Immature natural killer cell (primary cell): Measurements from ENCODE around the gene SETMAR. TPM values are rescaled to one million over a fixed set of nuclear protein-coding genes. Genes with fewer than 3 reads are reported as not detected.
"Not testable (repeated sequence)": the region's sequence is repeated elsewhere in the genome, so short reads cannot be mapped to it uniquely, and the experiment has no call there.

ENCODE experiments used
- DNase-seq, 3 donors: peaks; one replicate each; pipeline ENCODE4 v3.0.0; 2022; ENCODE audit warnings: mixed read lengths in 1 of 3
- H3K27ac Mint-ChIP-seq, 6 donors: one replicate each; pipeline ENCODE4 v1.8.0; 2020; ENCODE audit warnings: mixed read lengths in 6 of 6, mild to moderate bottlenecking in 5 of 6, inconsistent platforms in 4 of 6, moderate library complexity in 3 of 6
- H3K27me3 Mint-ChIP-seq, 3 donors: one replicate each; pipeline ENCODE4 v1.8.0; 2020 to 2021; ENCODE audit warnings: low read depth in 3 of 3, mild to moderate bottlenecking in 3 of 3, mixed read lengths in 3 of 3, moderate library complexity in 3 of 3, inconsistent platforms in 1 of 3
- H3K36me3 Mint-ChIP-seq, 3 donors: one replicate each; pipeline ENCODE4 v1.8.0; 2020; ENCODE audit warnings: mixed read lengths in 3 of 3, inconsistent platforms in 2 of 3, mild to moderate bottlenecking in 2 of 3
- H3K4me1 Mint-ChIP-seq, 2 donors: one replicate each; pipeline ENCODE4 v1.8.0; 2020; ENCODE audit warnings: inconsistent platforms in 2 of 2, mild to moderate bottlenecking in 2 of 2, mixed read lengths in 2 of 2, moderate library complexity in 1 of 2
- H3K4me3 Mint-ChIP-seq, 5 donors: one replicate each; pipeline ENCODE4 v1.8.0; 2020; ENCODE audit warnings: mild to moderate bottlenecking in 5 of 5, mixed read lengths in 5 of 5, inconsistent platforms in 3 of 5, moderate library complexity in 3 of 5
- H3K9me3 Mint-ChIP-seq, 6 donors: one replicate each; pipeline ENCODE4 v1.8.0; 2020; ENCODE audit warnings: mild to moderate bottlenecking in 6 of 6, mixed read lengths in 6 of 6, inconsistent platforms in 4 of 6, moderate library complexity in 3 of 6
- polyA plus RNA-seq, 3 donors: library from polyadenylated mRNA; unstranded; fragments of 300-500 nt; fragmentation: Illumina TruSeq; gene quantifications; one replicate each; pipeline ENCODE4 v1.2.3, GENCODE V29; 2021

SETMAR gene
- polyA plus RNA-seq, 3 donors from 2014 or later, result 9.8 to 11.1 (median 10.4) TPM

DNA sequence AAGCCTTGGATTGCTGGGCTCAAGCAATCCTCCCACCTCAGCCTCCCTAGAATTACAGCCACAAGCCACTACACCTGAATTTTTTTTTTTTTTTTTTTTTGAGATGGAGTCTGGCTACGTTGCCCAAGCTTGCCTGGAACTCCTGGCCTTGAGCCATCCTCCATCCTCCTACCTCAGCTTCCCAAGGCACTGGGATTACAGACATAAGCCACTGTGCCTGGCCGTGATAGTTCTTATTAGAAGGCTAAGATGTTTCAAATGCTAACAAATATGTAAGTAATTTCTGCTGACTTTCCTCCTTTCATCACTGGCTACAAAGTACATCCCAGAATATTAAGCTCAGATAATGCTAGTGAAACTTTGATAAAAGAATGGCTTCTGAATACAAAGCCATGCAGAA is 5.7 kb upstream of the SETMAR start:
- Mint-ChIP-seq H3K27me3 (no peaks in the 10 kb centered on the region), H3K27ac (no peak overlapping the region), H3K9me3 (no peaks in the 10 kb centered on the region), H3K4me3 (no peak overlapping the region), H3K36me3 (no peaks in the 10 kb centered on the region), H3K4me1 (peaks cover 5 to 7% of the 10 kb centered on the region in 2 donors)
- no peak for DNase-seq

DNA sequence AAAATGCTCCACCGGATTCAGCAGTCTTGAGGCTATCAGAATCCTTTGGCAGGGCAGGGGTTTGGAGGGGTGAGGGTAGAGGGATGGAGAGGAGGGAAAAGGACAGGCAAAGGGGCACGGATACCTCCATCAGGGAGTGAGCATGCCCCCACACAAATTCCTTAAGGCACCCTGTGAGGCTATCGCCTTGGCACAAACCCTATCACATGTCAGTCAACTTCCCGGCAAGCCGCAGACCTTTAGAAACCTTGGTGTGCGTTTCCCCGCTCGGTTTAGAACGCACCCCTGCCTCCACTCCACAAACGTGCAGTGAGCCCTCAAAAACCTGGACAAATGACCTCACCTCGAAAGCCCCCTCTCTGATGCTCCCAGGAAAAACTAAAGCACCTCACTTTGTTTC is 422 bp upstream of the SETMAR start:
- H3K27ac Mint-ChIP-seq, result peak overlapping the region; percentile 91 to 100 (median 98)
- no peaks in the 10 kb centered on the region for H3K36me3 Mint-ChIP-seq
- H3K4me1 Mint-ChIP-seq, result peaks cover 19 to 35% of the 10 kb centered on the region in 2 donors
- no peaks in the 10 kb centered on the region for H3K9me3 Mint-ChIP-seq
- peak overlapping the region; percentile 97 to 99 (median 98) for H3K4me3 Mint-ChIP-seq
- no peak for DNase-seq
- peaks cover 0 to 3% (median 0%) of the 10 kb centered on the region in 3 donors for H3K27me3 Mint-ChIP-seq

DNA sequence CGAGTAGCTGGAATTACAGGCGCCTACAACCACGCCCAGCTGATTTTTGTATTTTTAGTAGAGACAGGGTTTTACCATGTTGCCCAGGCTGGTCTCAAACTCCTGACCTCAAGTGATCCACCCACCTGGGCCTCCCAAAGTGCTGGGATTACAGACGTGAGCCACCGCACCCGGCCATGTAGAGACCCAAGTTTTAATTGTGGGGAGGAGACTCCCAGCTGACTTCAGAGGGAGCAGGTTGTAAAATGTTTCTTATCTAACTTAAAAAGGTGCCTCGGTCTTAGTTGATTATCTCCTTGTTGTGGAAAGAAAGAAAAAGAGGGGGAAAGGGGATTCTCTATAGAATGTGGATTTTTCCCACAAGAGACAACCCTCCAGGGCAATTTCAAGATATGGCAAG is 2.0 kb downstream of the SETMAR start:
- Mint-ChIP-seq H3K4me1 (peaks cover 19 to 35% of the 10 kb centered on the region in 2 donors), H3K4me3 (peak overlapping the region in 3 of 5 donors; percentile 12 to 49 (median 41))
- not testable (repeated sequence) for DNase-seq, H3K27me3 Mint-ChIP-seq, H3K27ac Mint-ChIP-seq, H3K9me3 Mint-ChIP-seq, H3K36me3 Mint-ChIP-seq

DNA sequence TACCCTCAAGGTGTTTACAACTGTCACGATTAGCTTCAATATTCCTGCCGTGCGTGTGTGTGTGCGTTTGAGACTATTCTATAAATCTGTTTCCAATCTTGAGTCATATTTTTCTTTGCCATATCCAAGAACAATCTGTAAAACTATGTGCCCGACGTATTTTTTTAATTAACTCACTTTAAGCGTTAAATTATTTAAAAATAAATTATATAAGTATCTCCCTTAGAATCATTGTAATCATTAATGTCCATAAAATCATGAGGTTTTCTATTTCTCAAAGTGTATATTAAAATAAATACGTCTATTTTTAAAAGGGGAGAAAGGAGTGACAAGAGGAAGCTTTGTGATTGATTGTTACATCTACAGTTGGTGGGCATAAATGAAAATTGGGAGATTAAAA is 2.9 kb downstream of the SETMAR start:
- Mint-ChIP-seq H3K27me3 (peaks cover 0 to 3% (median 0%) of the 10 kb centered on the region in 3 donors), H3K9me3 (no peaks in the 10 kb centered on the region)
- DNase-seq, result no peak

DNA sequence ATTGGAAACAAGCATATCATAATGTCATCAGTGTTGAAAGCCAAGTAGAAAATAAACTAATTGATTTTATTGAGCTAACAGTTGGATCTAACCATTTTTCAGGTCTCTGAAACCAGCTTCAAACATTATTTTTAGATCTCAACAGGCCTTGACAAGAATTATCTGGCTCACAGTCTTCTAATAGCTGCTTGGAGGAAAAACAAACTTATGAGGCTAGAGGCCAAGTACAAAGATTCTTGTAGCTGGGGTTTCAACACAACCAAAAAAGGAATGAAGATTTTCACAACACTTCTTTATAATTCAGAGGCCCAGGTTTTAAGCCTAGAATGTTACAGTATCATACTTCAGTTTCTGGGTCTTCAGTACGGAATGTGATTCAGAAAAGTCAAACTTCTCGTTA is 3.7 kb downstream of the SETMAR start:
- no peak overlapping the region for H3K27ac Mint-ChIP-seq
- DNase-seq, result no peak
- H3K27me3 Mint-ChIP-seq, result peaks cover 0 to 3% (median 0%) of the 10 kb centered on the region in 3 donors
- H3K4me1 Mint-ChIP-seq, result peaks cover 19 to 35% of the 10 kb centered on the region in 2 donors
- H3K4me3 Mint-ChIP-seq, result no peak overlapping the region
- H3K9me3 Mint-ChIP-seq, result no peaks in the 10 kb centered on the region
- no peaks in the 10 kb centered on the region for H3K36me3 Mint-ChIP-seq

More for the DNA sequence above, 2.9 kb downstream of the SETMAR start:
- Mint-ChIP-seq H3K4me3 (no peak overlapping the region), H3K36me3 (no peaks in the 10 kb centered on the region), H3K4me1 (peaks cover 19 to 35% of the 10 kb centered on the region in 2 donors), H3K27ac (no peak overlapping the region)

DNA sequence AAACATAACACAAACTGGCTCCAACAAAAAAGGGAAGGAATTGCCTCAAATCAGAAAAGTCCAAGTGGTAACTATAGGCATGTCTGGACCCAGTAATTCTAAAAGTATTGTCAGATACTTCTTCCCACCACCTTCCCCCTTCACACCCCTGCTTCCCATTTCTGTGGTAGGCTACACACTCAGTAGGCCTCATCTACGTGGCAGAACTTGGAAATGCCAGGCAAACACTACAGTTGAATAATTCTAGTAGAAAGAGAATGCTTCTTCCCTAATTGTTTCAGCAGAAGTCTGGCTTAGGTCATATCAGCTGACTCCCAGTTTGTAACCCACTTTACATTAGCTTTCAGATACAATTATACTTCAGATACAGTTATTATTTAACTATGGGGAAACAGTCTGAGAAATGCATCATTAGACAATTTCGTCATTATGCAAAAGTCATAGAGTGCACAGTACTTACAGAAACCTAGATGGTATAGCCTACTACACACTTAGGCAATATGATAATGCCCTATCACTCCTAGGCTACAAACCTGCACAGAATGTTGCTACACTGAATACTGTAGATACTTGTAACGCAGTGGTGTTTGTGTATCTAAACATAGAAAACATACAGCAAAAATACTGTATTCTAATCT is 6.4 kb downstream of the SETMAR start:
- no peak overlapping the region for H3K4me3 Mint-ChIP-seq
- H3K4me1 Mint-ChIP-seq, result peaks cover 3 to 17% of the 10 kb centered on the region in 2 donors
- peaks cover 0 to 11% (median 0%) of the 10 kb centered on the region in 3 donors for H3K36me3 Mint-ChIP-seq
- no peaks in the 10 kb centered on the region for H3K9me3 Mint-ChIP-seq
- H3K27ac Mint-ChIP-seq, result no peak overlapping the region
- no peaks in the 10 kb centered on the region for H3K27me3 Mint-ChIP-seq
- no peak for DNase-seq

DNA sequence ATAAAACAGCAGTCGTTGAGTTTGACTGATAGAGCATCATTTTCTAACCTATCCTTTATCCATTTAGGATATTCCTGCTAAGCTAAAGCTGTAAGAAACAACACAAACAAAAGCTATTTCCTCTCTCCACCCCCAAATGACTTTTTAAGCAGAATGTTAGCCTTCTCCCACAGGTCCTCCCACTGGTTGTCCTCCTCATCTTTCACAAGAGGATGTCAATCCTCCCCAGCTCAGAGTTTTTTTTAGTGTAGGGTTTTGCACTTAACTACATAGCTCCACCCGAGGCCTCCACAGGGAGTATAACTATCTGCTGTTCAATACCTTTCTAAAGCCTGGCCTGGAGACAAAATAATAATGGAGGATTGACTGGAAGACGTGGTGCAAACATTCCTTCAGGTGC is 7.8 kb downstream of the SETMAR start:
- no peaks in the 10 kb centered on the region for H3K9me3 Mint-ChIP-seq
- DNase-seq, result no peak
- peaks cover under 1 to 12% (median under 1%) of the 10 kb centered on the region in 3 donors for H3K36me3 Mint-ChIP-seq
- H3K4me1 Mint-ChIP-seq, result peaks cover 0 to 5% of the 10 kb centered on the region in 2 donors
- no peak overlapping the region for H3K4me3 Mint-ChIP-seq
- H3K27me3 Mint-ChIP-seq, result no peaks in the 10 kb centered on the region
- H3K27ac Mint-ChIP-seq, result no peak overlapping the region

DNA sequence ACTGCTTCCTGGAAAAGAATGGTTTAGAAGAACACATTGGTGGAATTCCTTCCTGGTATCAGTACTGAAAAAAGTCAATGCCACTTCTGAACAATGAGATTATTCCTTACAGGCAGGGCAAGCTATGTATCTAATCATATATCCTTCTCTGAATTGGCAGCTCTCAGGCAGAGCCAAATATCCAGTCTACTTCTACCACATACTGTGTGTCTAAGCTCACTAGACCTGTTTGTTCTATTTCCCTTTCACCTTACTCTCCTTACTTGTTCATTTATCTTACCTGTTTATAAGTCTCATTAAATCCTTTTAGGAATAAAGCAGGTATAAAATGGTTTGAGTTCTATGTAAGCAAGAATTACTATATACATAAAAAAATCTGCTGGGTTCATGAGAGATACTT is 8.3 kb downstream of the SETMAR start:
- H3K4me1 Mint-ChIP-seq, result no peaks in the 10 kb centered on the region
- no peaks in the 10 kb centered on the region for H3K9me3 Mint-ChIP-seq
- no peak overlapping the region for H3K4me3 Mint-ChIP-seq
- DNase-seq, result no peak
- no peaks in the 10 kb centered on the region for H3K27me3 Mint-ChIP-seq
- no peak overlapping the region for H3K27ac Mint-ChIP-seq
- peaks cover 3 to 16% (median 4%) of the 10 kb centered on the region in 3 donors for H3K36me3 Mint-ChIP-seq

DNA sequence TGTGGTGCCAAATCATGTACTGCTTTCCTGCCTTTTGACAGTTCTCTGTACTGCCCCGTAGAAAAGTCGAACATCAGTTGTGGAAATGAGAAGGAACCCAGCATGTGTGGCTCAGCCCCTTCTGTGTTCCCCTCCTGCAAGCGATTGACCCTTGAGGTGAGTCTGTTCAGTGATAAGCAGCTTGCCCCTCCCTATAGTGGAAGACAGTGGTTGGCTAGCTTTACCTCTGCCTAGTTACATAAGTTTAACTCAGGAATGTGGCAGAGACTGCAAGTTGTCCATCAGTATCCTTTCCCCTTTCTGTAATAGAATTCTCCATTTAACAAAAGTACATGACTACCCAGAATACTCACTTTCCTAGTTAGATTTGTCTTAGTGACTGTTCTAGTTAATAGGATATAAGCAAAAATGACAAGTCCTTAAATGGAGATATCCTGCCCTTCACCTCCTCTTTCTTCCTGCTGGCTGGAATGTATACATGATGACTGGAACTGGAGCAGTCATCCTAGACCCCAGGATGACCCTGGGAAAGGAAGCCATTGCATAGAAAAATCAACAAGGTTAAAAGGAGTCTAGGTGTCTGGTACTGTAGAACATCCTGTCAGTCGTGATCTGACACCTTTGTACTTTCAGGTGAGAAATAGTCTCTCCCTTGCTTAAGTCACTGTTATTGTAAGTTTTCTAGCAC is 10.6 kb downstream of the SETMAR start:
- no peak overlapping the region for H3K4me3 Mint-ChIP-seq
- DNase-seq, result no peak
- H3K27me3 Mint-ChIP-seq, result no peaks in the 10 kb centered on the region
- H3K27ac Mint-ChIP-seq, result no peak overlapping the region
- no peaks in the 10 kb centered on the region for H3K4me1 Mint-ChIP-seq
- peaks cover 3 to 26% (median 4%) of the 10 kb centered on the region in 3 donors for H3K36me3 Mint-ChIP-seq
- H3K9me3 Mint-ChIP-seq, result no peaks in the 10 kb centered on the region

DNA sequence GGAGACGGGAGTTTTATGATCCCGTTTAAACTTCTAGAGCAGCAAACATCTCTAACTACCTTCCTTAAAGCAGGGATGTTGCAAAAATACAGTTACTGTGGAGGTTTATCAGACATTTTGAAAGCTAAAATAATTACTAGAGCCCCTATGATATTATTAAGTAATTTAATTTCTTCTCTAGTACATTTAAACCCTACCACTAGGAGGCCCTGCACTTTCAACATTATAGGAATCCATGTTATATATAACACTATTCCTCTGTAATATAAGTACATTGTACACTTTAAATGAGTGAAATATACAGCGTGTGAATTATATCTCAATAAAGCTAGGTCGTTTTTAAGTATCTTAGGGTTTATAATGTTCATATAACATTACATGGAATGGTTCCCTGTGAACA is 11.5 kb downstream of the SETMAR start:
- Mint-ChIP-seq H3K4me3 (no peak overlapping the region), H3K4me1 (no peaks in the 10 kb centered on the region), H3K27me3 (no peaks in the 10 kb centered on the region), H3K9me3 (no peaks in the 10 kb centered on the region), H3K27ac (no peak overlapping the region), H3K36me3 (peaks cover 3 to 26% (median 8%) of the 10 kb centered on the region in 3 donors)
- no peak for DNase-seq

DNA sequence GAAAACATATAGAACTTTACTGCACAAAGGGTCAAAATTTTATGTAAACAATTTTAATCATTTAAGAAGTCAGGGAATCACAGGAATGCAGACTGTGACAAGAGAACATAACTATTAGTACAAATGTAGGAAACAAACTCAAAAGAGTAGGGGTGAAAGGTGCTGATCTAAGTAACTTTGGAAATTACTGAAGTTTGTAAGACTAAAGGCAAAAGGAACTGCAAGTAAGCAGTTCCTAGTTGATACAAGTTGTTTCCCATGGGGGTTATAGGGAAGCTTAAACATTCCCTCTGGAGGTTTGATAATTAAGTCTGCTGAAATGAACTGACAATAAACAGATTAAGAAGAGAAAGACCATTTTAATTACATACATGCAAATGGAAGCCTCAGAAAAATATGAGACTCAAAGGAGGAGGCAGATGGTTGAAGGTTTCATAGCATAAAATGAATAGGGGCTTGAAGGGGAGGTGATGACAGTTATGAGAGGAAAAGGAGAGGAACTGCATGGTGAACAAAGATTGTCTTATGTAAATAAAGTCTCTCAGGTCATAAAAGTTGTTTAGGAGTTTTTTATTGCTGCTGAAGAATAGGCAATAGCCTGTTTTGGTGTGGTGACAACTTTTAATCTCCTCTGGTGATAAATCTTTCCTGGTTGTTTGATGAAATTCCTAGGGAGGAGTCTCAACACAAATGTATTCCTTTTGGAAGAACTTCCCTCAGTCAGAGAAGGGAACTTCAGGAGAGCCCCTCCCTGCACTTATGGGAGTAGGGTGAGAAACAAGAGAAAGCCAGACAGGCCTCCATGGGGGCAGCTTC is 17.1 kb downstream of the SETMAR start:
- DNase-seq, result no peak
- Mint-ChIP-seq H3K27me3 (no peaks in the 10 kb centered on the region), H3K27ac (peak overlapping the region in 1 of 6 donors; percentile 6), H3K4me1 (no peaks in the 10 kb centered on the region), H3K9me3 (no peaks in the 10 kb centered on the region), H3K4me3 (no peak overlapping the region), H3K36me3 (peaks cover 6 to 14% (median 8%) of the 10 kb centered on the region in 3 donors)

DNA sequence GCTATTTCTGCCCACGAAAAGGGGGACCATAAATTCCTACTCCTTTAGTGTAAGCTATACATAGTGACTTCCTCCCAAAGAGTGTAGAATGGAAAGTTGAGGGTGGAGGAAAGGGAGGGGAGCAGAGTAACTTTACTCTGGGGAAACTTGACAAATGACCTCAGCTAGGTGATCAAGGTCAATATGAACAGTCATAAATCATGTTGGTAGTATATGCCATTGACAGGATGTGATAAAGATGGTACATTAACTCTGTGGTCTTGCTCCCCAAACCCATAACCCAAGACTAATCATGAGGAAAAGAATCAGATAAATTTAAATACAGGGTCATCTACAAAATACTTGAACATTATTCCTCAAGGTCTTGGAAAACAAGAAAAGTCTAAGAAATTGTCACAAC is 18.6 kb downstream of the SETMAR start:
- no peaks in the 10 kb centered on the region for H3K27me3 Mint-ChIP-seq
- no peak overlapping the region for H3K4me3 Mint-ChIP-seq
- no peaks in the 10 kb centered on the region for H3K4me1 Mint-ChIP-seq
- H3K27ac Mint-ChIP-seq, result no peak overlapping the region
- no peak for DNase-seq
- peaks cover 3 to 8% (median 4%) of the 10 kb centered on the region in 3 donors for H3K36me3 Mint-ChIP-seq
- peaks cover 0 to 1% (median 0%) of the 10 kb centered on the region in 6 donors for H3K9me3 Mint-ChIP-seq

DNA sequence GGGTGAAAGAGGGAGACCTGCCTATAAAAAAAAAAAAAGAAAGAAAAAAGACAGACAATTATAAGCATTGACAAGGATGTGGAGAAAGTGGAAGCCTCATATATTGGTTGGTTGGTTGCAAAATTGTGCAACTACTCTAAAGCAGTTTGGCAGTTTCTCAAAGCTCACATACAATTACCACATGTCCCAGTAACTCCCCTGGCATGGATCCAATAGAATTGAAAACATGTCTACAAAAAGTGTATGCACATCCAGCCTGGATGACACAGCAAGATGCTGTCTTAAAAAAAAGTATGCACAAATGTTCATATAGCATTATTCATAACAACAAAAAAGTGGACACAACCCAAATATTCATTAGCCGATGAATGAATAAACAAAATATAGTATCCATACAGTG is 19.5 kb downstream of the SETMAR start:
- Mint-ChIP-seq H3K4me1 (no peaks in the 10 kb centered on the region), H3K4me3 (no peak overlapping the region), H3K9me3 (peaks cover 0 to 1% (median 0%) of the 10 kb centered on the region in 6 donors), H3K27me3 (no peaks in the 10 kb centered on the region), H3K27ac (no peak overlapping the region), H3K36me3 (peaks cover 7 to 8% (median 7%) of the 10 kb centered on the region in 3 donors)
- no peak for DNase-seq
